K562 (cell line): ENCODE measurements around the gene JADE2. TPM values are rescaled to one million over a fixed set of nuclear protein-coding genes. Genes with fewer than 3 reads are reported as not detected.

Experiments used
- FOSL1 ChIP-seq: fragments of 200-800 bp; sonication (Bioruptor generic); conservative IDR thresholded peaks from 2 replicates; pipeline ENCODE4 v1.6.1; 2016; ENCODE audit warnings: missing genetic modification characterization, missing compliant biosample characterization
- GTF2A2 ChIP-seq: IDR thresholded peaks from 2 replicates; pipeline ENCODE4 v1.6.1; 2016; ENCODE audit warnings: mild to moderate bottlenecking, missing genetic modification characterization, missing compliant biosample characterization
- MEF2D ChIP-seq: conservative IDR thresholded peaks from 2 replicates; pipeline ENCODE4 v1.6.1; 2016; ENCODE audit warnings: low read depth, missing genetic modification characterization, missing compliant biosample characterization
- TBP ChIP-seq: optimal IDR thresholded peaks from 2 replicates; pipeline ENCODE3; 2011; ENCODE audit warnings: low read depth, low read length, improper control_type of control experiment
- ZNF165 ChIP-seq: fragments of 250-450 bp; sonication (Bioruptor Pico); IDR thresholded peaks from 2 replicates; pipeline ENCODE4 v1.4.0; 2020; ENCODE audit warnings: borderline replicate concordance
- ZNF277 ChIP-seq: fragments of 250-450 bp; sonication (Bioruptor Pico); IDR thresholded peaks from 2 replicates; pipeline ENCODE4 v1.8.0; 2022; ENCODE audit warnings: inconsistent platforms, mild to moderate bottlenecking, moderate library complexity, borderline replicate concordance
- ZNF395 ChIP-seq: fragments of 200-800 bp; sonication (Bioruptor generic); IDR thresholded peaks from 2 replicates; pipeline ENCODE4 v1.6.1; 2017; ENCODE audit warnings: missing genetic modification characterization, missing compliant biosample characterization
- ZNF518B ChIP-seq: fragments of 250-450 bp; sonication (Bioruptor Pico); IDR thresholded peaks from 2 replicates; pipeline ENCODE4 v1.5.0; 2021; ENCODE audit warnings: mild to moderate bottlenecking, moderate library complexity
- ZNF592 ChIP-seq: fragments of 450-650 bp; IDR thresholded peaks from 2 replicates; pipeline ENCODE4 v1.6.1; 2017; ENCODE audit warnings: antibody characterized with exemption, mild to moderate bottlenecking
- polyA plus RNA-seq, 8 experiments: library from polyadenylated mRNA; depleted of rRNA in 4 of 8; stranded (reverse) in 5 of 8; unstranded in 3 of 8; fragments of >200 nt; fragmentation: Nextera tagmentation in 2 of 8; fragmentation: Illumina TruSeq in 1 of 8; extraction: Ambion mirVana in 2 of 8; extraction: Trizol in 1 of 8; gene quantifications; 2 replicates each; pipeline versions ENCODE4 v1.2.1 to v1.2.3, GENCODE V29; 2011 to 2014; ENCODE audit warnings: inconsistent platforms in 1 of 8, missing spikeins in 1 of 8
- total RNA-seq, 7 experiments: library from RNA; depleted of rRNA in 6 of 7; stranded (reverse); fragments of >200 nt in 6 of 7; fragmentation: Illumina TruSeq in 2 of 7; extraction: Trizol in 2 of 7; gene quantifications; 2 replicates each; pipeline versions ENCODE4 v1.2.1 to v1.2.3, GENCODE V29; 2011 to 2021; ENCODE audit warnings: low replicate concordance in 1 of 7

Gene JADE2
- total and polyA plus RNA-seq, 9 of the 15 experiments (the other 6 are each of a cell fraction or from before 2014, with no cell fraction given): 0.50 to 23.3 (median 9.1) TPM

- no peak for TF ChIP-seq ZNF518B (CRISPR knock-in tag)
- no peak for TF ChIP-seq ZNF277 (CRISPR knock-in tag)
- TF ChIP-seq ZNF395: peak; percentile 30; the same call in 1 of the 2 replicates
- no peak for TF ChIP-seq FOSL1 (tag)
- TF ChIP-seq TBP: no peak
- TF ChIP-seq MEF2D (tag): no peak
- no peak for TF ChIP-seq ZNF165
- no peak for TF ChIP-seq ZNF592
- no peak for TF ChIP-seq GTF2A2
These were observed 1.1 kb upstream of the JADE2 start (continued) for GRCh38 chr5:134524272-134524825.
